Stimulated activated CD4-positive, alpha-beta T cell treated with anti-CD3 and anti-CD28 coated beads, Interleukin-12 subunit alpha, Interleukin-12 subunit beta, amount 100 ng/mL, for 4 hours (primary cell): ENCODE results near the gene RASA2.
"Not testable (repeated sequence)": the region's sequence is repeated elsewhere in the genome, so short reads cannot be mapped to it uniquely, and the experiment has no call there.

Experiments
- DNase-seq: peaks from one replicate; pipeline ENCODE4 v3.0.0-alpha.2; 2020

The RASA2 gene

DNA sequence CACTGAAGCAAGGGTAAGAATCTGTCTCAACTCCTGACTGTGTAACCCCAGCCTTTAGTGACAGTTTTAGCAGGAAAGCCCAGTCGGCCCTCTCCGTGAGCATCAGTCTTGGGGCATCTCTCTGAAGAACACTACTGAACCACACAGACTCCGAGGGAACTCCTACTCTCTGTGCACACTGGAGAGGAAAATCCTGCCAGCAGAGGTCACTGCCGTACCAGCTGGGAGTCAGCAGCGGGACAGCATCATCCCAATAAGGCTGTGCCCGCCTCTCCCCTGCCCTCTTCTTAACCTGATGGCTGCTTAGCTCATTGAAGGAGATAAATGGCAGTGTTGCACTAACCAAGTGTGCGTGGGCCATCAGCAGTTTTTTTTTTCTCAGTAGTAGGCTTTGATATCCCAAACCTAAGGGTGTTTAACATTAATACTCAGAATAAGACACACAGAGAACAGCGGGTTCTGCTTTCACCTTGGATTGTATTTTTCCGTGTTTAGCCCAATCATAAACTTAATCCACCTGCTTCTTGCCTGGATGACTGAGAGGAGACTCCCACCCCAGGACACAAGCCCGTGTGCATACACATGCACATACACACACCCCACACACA, 26.6 kb upstream of the RASA2 start:
- DNase-seq = peak; percentile 90

DNA sequence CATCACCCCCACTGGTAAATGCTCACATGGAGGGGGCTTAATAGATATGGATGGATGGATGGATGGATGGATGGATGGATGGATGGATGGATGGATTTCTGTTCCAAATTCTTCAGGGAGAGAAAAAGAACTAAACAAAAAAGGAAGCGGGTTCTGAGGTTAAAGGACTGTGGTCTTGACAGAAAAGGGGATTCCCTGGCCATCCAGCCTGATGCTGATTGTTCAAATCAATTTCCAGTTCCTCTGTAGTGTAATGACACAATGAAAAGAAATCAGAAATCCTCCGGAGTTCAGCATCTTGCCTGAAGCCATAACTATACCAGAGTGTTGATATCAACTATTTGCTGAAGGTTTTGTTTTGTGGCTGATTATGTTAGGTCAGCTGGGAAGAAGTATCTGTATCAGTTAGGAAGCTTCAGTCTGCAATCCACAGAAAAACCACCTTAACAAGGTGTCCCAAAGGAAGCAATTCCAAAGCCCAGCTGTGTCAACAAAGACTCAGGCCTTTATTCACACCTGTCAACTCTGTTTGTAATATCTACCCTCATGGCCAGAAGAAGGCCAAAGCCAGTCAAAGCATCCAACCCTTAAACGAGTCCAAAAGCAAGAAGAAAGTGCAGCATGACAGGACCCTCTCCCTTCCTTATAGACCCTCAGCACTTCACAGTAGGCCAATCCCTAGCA, 24.5 kb upstream of the RASA2 start:
- DNase-seq = no peak

DNA sequence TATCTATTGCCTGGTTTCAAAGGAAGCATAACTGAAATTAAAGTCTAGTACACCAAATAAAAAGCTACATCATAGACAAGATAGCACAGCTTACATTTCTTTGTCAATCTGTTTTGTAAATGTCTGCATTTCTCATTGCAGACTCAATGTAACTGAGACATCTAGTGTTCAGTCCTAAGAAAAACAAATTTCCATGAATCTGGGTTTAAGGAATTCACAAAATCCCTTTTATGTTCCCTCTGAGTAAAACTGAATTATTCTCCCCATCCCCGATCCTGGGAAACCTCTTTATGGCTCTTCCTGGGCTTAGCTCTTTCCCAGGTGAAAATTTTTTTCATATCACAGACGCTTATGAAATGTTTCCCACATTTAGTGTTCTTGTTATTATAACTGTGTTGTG, 21.6 kb upstream of the RASA2 start:
- no peak for DNase-seq

DNA sequence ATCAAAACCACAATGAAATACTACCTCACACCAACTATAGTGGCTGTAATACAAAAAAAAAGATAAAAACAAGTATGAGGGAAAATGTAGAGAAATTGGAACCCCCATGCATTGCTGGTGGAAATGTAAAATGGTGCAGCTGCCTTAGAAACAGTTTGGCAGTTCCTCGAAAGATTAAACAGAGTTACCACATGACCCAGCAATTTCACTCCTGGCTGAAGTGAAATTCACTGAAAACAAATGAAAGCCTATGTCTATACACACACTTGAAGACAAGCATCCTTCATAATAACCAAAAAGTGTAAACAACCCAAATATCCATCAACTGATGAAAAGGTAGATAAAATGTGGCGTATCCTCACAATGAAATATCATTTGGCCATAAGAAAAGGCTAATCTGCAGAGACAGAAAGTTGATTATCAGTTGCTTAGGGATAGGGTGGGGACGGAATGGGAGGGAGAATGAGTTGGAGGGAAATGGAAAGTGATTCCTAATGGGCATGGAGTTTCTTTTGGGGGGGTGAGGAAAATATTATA, 20.1 kb upstream of the RASA2 start:
- DNase-seq = no peak

DNA sequence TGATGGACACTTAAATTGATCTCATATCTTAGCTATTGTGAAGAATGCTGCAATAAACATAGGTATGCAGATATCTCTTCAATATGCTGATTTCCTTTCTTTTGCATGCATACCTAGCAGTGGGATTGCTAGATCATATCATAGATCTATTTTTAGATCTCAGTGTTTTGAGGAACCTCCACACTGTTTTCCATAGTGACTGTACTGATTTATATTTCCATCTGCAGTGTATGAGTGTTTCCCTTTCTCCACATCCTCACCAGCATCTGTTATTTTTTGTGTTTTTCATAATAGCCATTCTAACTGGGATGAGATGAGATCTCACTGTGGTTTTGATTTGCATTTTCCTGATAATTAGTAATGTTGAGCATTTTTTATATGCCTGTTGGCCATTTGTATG, 17.1 kb upstream of the RASA2 start:
- no peak for DNase-seq

DNA sequence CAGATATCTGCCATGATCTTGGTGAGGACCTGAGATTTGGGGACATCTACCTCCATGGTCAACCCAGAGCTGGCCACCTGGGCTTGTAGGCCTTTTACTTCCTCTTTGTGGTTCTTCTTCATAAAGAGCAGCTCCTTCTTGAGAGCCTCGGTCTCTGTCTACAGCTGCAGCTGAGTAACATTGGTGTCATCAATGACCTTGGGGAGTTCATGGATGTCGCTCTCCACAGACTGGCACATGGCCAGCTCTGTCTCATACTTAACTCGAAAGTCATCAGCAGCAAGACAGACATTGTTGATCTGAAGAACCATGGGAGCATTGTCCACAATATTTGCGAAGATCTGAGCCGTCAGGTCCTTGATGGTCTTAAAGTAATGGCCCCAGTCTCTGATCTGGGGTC, 15.7 kb upstream of the RASA2 start:
- DNase-seq = no peak

DNA sequence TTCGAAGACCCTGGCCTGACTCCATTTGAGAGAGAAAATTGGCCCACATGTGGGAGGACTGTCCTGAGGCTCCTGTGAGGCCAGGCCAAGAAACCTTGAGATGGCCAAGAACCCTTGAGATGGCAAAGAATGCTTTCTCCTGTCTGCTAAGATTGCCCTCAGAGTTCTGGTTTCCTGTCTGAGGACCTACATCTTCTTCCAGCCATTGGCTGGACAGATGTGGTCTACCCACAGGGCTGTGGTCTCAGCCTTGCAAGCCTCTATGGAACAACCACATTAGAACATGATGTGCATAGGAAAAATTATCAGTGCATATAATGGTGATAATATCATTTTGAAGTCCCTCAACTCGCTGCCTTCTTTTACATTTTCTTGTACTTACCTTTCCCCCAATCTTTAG, 10.8 kb upstream of the RASA2 start:
- no peak for DNase-seq

DNA sequence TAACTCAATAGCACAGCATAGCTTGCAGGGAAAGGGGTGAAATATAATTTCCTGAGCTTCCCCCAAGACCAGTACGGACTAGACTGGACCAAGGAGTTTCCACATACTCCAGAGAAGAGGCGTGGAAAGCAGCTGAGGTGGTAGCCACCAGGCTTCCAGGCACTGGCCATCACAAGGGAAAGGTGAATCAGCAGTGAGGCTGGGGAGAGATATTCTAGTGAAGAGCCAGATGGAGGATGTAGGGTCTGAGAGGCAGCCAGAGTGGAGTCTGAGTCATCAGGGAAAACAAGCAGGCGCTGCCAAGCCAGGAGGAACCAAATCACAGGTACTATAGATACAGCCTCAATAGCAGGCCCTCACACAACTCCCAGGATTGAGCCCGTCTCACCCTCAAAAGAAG, 9.6 kb upstream of the RASA2 start:
- DNase-seq = no peak

DNA sequence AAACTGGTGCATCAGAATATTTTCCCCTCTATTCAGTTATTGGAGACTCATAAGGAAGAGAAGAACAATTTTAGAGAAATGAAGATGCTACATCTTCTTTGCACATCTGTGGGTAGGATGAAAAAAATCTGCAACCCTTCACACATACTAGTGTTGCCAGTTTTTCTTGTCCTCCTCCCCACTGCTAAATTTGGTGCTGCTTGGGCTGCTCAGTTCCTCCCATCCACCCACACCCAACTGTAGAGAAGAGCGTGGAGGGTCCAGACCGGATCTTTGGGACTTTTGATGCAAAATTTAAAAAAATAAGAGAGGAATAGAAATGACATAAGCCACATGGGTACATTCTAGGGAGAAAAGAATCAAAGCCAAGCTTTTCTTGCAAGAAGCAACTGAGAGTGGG, 8.7 kb upstream of the RASA2 start:
- DNase-seq = no peak

DNA sequence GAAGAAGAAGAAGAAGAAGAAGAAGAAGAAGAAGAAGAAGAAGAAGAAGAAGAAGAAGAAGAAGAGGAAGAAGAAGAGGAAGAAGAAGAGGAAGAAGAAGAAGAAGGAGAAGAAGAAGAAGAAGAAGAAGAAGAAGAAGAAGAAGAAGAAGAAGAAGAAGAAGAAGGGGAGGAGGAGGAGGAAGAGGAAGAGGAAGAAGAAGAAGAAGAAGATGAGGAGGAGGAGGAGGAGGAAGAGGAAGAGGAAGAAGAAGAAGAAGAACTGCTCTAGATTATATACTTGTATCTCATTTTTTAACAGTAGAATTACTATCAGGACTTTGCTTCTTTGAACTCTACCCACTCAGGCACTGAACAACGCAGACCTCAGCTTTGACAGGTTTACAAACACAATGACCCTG, 8.0 kb upstream of the RASA2 start:
- not testable (repeated sequence) for DNase-seq

DNA sequence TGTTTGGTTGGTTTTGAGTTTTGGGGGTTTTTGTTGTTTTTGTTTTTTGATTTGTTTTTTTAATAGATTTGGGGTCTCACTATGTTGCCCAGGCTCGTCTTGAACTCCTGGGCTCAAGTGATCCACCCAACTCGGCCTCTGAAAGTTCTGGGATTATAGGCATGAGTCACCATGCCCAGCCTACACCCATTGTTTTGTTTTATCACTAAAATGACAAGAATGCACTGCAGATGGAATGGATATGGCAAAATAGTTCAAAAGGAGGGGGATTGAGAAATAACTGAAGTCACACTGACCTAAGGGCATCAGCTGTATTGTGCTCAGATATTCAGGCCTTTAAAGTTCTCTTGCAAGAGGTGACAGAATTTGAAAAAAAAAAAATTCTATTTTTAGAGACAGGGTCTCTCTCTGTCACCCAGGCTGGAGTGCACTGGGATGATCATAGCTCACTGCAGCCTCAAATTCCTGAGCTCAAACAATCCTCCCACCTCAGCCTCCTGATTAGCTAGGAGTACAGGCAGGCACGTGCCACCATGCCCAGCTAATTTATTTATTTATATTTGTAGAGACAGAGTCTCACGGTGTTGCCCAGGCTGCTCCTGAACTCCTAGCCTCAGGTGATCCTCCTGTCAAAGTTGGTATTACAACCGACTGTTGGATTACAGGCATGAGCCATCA, 4.4 kb upstream of the RASA2 start:
- no peak for DNase-seq

DNA sequence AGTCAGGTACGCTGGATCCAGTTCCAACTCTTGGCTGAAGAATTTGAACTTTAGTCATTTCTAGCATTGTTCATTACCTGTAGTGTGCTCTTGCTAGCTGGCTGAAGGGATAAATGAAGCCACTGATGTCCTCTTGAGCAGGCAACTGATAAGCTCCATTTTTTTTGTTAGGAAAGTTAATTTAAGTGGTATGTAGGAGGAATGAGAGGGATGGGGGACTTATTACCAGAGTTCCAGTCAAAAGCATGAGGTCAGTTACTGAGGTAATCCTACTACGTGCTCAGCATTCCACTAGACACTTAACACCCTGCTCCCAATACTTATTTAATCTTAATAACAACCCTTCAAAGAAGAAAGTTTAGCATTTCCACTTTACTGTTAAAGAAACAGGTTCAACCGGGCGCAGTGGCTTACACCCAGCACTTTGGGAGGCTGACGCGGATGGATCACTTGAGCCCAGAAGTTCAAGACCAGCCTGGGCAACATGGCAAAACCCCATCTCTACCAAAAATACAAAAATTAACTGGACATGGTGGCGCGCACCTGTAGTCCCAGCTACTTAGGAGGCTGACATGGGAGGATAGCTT, 2.0 kb upstream of the RASA2 start:
- no peak for DNase-seq

DNA sequence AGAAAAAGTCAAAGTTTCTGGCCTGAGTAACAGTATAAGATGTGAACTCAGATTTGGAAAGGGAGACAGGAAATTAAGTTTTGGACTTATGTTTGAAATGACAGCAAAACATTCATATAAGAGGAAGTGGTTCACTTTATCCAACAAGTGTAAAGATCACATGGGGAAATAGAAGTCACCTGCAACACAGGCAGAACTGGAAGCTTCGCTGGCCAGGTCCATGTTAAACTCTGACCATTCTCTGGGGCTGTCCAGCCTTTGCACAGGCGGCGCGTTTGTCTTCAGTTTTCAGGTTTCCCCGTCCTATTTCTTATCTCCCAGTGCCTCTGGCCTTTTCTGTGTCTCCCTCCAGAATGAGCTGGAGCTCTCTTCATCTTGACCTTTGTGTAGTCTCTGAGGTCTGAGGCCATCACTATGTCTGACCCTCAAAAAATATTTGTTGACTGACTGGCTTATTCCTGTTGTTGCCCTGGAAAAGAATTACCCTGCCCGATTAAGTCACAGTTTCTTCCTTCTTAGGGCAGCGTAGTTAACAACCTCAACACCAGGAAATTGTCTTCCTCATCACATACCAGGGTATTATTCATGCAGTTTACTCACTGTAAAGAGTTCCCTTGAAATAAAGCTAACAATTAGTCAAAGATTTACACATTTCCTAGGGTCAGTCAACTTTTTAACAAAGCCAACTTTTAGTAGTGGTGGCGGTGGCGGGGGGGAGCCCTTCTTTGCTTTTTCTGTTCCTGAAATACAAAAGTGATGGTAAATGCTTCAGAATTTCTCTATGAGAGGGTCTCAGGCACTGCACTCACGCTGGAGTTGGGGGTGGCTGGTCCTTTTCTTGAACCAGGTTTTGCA, 959 bp upstream of the RASA2 start:
- DNase-seq = no peak

DNA sequence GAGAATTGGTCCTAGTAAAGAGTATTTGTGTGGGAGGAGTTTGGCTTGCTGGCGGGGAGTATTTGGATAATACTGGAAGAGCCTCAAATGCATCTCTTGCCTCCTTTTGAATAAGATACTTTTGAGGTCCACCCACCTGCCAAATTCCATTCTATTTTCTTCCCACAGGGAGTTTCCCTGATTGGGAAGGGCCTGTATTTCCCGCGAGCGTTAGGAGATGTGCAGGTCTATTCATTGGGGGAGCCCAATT, 406 bp upstream of the RASA2 start:
- no peak for DNase-seq

DNA sequence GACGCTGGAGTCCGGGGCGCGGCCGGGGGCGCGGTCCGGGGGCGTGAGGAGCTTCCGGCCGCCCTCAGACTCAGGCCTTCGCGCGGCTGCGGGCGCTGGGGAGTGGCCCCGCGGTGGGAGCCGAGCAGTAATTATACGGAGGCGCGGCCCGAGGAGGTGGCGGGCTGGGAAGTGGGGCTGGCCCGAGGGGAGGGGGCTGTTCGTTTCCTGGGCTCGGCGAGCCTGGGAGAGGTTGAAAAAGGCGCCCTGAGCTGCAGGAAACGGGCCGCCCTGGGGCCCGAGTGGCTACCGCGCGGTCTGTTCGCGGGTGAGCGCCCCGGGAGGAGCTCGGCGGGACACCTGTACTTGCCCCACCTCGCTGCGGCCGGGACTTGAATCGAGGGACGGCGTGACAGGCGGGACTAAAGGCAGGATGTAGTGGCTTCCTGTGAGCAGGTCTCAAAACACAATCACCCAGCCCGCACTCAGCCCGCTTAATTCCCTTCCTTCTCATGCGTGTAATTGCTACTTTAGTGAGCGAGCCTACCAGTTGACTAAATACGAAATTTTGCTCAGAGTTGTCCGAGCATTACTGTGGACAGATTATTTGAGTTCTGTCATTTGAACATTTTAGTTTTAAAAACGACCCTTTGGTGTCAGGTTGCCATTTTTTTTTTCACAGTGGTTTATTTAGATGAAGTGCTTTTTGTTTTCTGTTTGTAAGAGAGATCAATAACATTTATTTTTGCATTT, 860 bp downstream of the RASA2 start:
- peak; percentile 72 for DNase-seq

DNA sequence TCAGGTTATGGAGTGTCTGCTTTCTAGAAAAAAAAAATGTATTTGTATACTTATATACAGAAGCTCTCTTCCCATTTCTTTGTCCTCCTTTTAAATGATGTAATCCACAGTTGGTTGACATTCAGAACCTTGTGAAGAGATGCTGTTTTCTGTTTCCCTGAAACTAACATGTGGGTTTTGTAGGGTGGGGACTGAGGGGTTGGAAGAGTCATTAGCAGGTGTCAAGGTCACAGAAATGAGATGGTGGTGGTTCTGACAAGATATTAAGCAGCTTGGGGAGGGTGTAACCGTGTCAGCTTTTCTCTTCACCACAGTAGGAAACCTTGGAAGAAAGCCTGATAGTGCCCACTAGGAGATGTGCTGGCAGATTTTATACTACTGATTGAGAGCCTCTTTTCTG, 2.4 kb downstream of the RASA2 start:
- no peak for DNase-seq

DNA sequence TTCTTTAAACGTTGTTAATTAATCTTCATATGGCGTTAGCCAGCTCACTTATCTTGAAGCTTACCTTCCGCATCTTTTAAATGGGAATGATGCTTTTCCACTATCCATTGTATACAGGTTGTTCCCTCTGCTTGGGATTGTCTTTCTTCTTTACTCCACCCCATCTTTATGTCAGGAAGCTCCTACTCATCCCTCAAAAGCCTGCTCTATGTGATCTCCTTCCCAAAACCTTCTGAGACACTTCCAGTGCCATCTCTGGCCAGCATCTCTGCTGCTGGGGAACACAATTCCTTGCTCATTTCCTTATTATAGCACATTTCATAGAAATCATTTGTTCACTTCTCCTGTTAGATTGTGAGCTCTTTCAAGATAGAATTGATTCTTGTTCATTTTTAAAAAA, 4.3 kb downstream of the RASA2 start:
- no peak for DNase-seq

DNA sequence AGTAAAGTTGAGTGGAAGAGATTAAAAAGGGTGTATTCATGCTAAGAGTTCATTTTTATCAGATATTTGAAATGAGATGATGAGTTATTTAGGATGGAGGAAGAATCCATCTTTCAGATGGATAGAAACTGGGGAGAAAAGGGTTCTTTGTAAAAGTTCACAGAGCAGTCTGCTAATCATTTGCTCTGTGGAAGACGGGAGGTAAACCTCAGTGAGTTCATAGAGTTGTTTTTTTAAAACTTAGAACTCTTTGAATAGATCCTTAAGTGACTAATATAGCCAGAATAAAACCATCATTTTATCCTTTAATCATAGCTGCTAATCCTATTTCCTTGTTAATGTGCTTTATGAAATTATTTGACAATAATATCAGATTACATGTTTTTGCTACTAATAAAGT, 5.1 kb downstream of the RASA2 start:
- no peak for DNase-seq

DNA sequence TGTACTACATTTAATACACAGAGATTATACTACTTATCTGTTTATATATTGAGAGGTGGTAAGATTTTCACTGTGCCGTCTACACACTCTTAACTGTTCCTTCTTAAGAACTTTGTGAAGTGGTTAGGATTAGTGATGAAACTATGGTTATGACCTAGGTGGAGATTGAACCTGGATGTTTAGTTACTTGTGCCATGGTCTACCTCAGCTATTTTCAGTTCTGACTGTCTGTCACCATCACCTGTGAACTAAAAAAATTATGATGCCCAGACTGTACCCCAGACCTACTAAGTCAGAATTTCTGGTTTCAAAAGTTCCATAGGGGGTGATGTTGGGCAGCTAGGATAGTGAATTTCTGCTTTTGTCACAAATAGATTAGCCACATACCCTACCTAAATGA, 6.4 kb downstream of the RASA2 start:
- DNase-seq = no peak

DNA sequence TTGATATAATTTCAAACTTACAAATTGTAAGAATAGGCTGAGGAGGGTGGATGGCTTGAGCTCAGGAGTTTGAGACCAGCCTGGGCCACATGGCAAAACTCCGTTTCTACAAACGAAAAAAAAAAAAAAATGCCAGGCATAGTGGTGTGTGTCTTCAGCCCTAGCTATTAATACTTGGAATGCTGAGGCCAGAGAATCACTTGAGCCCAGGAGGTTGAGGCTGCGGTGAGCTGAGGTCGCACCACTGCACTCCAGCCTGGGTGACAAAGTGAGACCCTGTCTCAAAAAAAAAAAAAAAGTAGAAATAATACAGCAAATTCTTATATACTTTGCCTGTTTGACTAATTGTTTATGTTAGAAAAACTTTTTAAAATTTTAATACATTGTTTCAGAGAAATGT, 10.8 kb downstream of the RASA2 start:
- not testable (repeated sequence) for DNase-seq

DNA sequence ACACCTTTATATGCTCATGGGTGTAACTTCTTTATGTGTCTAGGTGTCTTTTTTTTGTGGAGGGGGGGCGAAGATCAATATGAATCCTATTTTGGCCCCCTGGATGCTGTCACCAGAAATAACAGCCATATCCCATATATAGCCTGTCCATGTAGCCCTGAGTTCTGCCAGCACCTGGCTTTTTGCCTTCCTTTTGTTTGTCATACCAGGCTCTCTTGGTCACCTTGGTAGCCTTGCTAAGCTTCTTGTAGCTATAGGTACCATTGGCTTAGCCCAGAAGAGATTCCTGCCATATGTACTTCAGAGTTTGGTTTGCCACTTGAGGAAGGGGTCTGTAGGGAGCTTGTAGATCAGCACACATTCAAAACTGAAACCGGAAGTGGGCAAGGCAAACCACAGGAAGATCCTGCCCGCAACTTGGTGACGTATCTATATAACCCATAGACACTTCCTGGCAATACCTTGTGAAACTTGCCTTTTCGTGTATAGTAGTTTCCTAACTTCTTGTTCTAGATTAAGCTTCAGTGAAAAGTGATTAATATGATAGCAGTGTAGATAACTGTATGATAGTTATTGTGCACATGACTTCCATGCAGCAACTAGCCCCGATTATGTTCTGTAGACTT, 11.9 kb downstream of the RASA2 start:
- DNase-seq = peak; percentile 65

DNA sequence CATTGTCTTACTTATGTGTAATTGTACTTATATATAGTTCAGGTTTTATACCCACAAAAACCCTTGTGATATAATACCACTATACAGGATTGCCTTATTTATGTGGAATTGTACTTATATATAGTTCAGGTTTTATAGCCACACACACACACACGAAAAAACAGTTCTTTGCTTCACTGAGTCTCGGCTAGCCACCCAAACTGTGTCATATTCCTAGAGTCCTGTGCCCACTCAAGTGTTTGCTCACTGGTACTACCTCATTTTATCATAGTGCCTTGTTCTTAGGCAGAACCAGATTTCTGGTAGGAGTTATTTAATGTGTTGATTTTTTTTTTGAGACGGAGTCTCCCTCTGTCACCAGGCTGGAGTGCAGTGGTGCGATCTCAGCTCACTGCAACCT, 12.5 kb downstream of the RASA2 start:
- DNase-seq = no peak
